NB4 (cell line): ENCODE data around the gene ABLIM3.

ENCODE experiments used
- CTCF ChIP-seq: IDR thresholded peaks from one replicate; pipeline ENCODE4 v1.5.1; 2012; ENCODE audit warnings: low read depth, low read length
- MAX ChIP-seq: IDR thresholded peaks from 2 replicates; pipeline ENCODE4 v1.6.1; 2011; ENCODE audit warnings: low read depth, low read length
- MYC ChIP-seq: IDR thresholded peaks from 2 replicates; pipeline ENCODE4 v1.6.1; 2011; ENCODE audit warnings: low read depth, low read length

GRCh38 chr5:149161026-149161687 is 19.9 kb downstream of the ABLIM3 start:
- TF ChIP-seq MYC (no peak), CTCF (no peak), MAX (no peak)
